HG03064 (cell line): ENCODE data around the gene TCHP.
"Not testable (repeated sequence)": the region's sequence is repeated elsewhere in the genome, so short reads cannot be mapped to it uniquely, and the experiment has no call there.

Source experiments
- ATAC-seq: cut with Tn5 transposase; IDR thresholded peaks from one replicate; pipeline ENCODE4 v1.9.1; 2021; ENCODE audit warnings: low read depth; ENCODE audit not compliant: unreplicated experiment

TCHP gene

DNA sequence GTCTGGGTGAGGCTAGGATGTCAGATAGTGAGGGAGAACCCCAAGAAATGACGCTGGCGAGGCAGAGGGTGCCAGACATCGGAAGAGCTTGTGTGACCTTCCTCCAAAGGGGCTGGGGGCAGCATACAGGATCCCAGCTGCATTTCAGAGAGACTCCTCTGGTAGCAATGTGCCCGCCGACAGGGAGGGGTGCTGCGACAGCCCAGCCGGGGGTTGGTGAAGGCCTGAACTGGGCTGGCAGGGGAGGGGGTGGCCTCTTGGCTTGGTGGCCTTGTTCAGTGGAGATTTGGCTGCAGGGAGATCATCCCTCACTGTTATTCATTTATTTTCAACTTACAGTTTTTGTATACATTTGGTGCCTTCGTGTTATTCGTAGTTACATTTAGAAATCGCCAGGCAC lies 5.2 kb downstream of the TCHP start:
- ATAC-seq: no peak

- ATAC-seq: no peak
Measured at GRCh38 chr12:109910254-109910968, 10.3 kb downstream of the TCHP start.

- no peak for ATAC-seq
Measured at GRCh38 chr12:109910969-109911348, 10.9 kb downstream of the TCHP start.

GRCh38 chr12:109912855-109913321 lies 12.8 kb downstream of the TCHP start:
- no peak for ATAC-seq

- no peak for ATAC-seq
Measured at GRCh38 chr12:109914461-109914860, 14.4 kb downstream of the TCHP start.

DNA sequence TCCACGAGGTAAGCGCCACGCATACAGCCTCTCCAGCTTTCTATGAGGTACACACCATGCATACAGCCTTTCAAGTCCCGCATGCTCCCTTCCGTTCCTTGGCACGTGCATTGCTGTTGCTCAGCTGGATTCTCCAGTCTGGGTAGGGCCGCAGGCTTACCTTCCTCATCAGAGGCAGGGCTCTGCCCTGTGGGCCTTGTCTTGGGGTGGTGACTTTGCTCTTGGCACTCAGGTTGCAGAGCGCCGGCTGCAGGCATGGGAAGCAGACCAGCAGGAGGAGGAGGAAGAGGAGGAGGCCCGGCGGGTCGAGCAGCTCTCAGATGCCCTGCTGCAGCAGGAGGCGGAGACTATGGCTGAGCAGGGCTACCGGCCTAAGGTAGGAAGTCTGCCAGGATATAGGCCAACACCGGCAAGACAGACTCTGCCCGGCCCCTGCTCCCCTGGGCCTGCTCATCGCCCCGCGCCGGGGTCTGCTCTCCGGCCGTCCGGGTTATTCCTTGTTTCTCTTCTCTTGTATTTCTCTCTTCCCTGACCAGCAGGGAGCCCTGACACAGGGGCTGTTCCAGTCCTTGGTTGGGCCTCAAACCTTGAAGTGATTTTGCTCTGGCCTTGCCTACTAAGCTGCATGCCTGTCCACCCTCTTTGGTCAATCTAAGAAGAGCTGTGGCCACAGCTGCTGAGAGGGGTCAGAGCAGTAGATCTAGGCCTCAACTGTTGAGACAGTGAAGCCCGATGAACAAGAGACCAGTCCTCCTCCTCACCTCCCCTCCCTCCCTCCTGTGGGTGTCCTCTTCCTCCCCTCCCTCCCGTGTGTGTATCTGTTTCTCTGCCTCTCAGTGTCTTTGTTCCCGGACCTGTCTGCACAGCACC lies 15.3 kb downstream of the TCHP start:
- ATAC-seq: no peak

DNA sequence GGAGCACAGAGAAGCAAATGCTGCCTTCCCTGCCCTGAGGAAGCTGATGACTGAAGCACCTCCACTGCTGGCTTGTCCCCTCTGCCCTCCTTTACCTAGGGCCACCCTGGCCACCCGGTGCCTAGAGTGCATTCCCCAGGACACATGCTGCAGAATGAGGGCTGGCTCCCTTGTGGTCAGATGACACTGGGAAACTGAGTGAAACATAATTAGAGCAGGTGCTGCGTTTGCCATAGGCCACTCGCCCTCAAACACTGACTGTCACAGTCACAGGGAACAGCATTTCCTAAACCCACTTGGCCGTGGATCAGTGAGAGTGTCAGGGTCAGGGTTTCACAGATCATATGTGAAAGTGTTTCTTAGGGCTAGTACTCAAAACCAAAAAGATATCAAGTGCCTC lies 16.0 kb downstream of the TCHP start:
- ATAC-seq: no peak

GRCh38 chr12:109919456-109919855 lies 19.4 kb downstream of the TCHP start:
- ATAC-seq: no peak

DNA sequence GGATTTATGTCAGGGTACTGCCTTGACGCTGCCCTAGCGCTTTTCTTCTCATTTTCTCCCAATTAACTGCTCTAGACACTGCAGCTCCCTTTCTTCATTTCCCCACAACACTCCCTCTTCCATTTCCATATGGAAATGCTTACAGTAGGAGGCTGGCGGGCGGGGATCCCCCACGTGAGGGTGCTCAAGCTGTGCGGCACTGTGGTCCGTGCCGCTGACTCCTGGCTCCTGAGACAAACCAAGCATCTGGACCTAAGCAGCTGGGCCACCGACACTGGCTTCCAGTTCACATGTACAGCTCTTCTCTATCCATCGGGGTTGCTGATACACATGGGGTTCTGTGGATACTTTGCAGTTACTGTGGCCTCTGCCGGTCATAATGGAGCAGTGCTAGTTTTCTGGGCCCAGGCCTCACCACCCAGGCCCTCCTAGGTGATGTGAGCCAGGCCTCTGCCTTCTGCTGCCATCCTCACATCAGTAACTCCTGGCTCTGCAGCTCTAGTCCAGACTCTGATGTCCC lies 20.2 kb downstream of the TCHP start:
- ATAC-seq: no peak

GRCh38 chr12:109921982-109922381 lies 21.9 kb downstream of the TCHP start:
- ATAC-seq: no peak

DNA sequence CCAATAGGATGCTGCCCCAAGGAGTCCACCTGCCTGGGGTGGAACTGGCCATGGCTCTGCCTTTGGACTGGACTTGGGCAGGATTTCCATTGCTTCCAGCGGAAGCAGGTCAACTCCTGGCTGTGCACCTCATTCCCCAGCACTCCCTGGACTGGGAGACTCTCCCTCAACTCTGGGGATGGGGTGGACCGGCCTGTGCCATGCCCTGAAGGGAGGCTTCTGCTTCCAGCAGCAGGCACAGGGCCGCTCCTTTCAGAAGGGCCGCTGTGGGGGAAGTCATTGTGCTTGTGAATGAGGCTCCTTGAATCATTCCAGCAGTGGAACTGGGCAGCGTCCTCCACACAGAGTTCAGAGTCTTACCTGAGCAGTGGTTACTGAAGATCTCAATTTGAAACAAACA lies 23.0 kb downstream of the TCHP start:
- ATAC-seq: no peak

- no peak for ATAC-seq
Measured at GRCh38 chr12:109923481-109924245, 23.6 kb downstream of the TCHP start.

GRCh38 chr12:109925185-109925840 lies 25.2 kb downstream of the TCHP start:
- no peak for ATAC-seq

- ATAC-seq: no peak
Measured at GRCh38 chr12:109926016-109926415, 25.9 kb downstream of the TCHP start.

GRCh38 chr12:109926488-109927210 lies 26.6 kb downstream of the TCHP start:
- ATAC-seq: no peak

DNA sequence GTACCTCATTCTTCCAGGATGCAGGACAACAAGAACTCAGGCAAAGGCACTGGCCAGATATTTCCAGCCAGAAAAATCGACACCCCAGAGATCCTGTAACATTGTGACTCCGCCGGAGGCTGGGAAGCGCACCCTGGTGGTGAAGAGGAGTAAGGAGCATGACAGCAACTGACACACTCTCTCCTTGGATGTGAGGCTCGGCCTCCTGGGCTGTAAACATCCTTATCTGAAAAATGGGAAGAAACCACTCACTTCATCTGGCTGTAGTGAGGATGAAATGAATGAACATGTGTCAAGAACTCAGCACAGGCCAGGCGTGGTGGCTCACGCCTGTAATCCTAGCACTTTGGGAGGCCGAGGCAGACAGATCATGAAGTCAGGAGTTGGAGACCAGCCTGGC lies 27.5 kb downstream of the TCHP start:
- ATAC-seq: no peak

DNA sequence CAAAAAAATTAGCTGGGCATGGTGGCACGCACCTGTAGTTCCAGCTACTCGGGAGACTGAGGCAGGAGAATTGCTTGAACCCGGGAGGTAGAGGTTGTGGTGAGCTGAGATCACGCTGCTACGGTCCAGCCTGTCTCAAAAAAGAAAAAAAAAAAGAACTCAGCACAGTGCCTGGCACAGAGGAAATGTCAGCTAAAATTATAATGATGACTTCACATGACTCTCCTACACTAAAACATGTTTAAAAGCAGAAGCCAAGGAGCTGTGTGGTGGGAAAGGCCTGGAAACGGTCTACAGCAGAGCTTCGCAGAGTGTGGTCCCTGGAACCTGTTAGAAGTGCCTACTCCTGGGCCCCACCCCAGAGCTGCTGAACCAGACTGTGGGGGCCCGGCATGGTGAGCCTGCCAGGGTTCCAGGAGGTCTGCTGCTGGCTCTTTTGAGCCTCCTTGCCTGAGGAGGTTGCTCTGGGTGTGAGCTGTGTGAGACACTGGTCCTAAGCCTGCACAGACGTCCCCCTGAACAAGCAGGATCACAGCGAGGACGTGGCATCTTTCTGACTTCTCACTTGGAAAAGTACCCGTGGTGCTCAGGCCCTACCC lies 28.1 kb downstream of the TCHP start:
- no peak for ATAC-seq

DNA sequence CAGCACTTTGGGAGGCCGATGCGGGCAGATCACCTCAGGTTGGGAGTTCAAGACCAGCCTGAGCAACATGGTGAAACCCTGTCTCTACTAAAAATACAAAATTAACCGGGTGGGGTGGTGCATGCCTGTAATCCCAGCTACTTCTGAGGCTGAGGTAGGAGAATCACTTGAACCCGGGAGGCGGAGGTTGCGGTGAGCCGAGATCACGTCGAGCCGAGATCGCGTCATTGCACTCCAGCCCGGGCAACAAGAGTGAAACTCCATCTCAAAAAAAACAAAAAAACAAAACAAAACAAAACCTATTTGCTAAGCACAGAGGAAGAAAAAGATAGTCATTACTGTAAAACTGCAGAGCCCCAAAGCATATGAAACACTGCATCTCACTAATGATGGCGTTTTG lies 29.3 kb downstream of the TCHP start:
- not testable (repeated sequence) for ATAC-seq

- ATAC-seq: no peak
Measured at GRCh38 chr12:109930028-109930800, 30.1 kb downstream of the TCHP start.
